Effector memory CD8-positive, alpha-beta T cell (primary cell): ENCODE measurements around the gene KBTBD13.

ENCODE experiments used
- ATAC-seq: fragments of 150-1000 bp; cut with Tn5 transposase; replicated peaks from 2 replicates; pipeline ENCODE4 v1.10.0; 2021; ENCODE audit warnings: mild to moderate bottlenecking, moderate library complexity
- DNase-seq, 3 experiments: peaks; one replicate each; pipeline ENCODE4 v3.0.0; 2021
- H3K27ac Mint-ChIP-seq, 2 donors: one replicate each; pipeline ENCODE4 v1.8.0; 2022; ENCODE audit warnings: mild to moderate bottlenecking in 2 of 2, mixed read lengths in 2 of 2, moderate library complexity in 2 of 2
- H3K27me3 Mint-ChIP-seq, 2 donors: one replicate each; pipeline ENCODE4 v1.8.0; 2022; ENCODE audit warnings: mixed read lengths in 2 of 2
- H3K36me3 Mint-ChIP-seq: one replicate; pipeline ENCODE4 v1.8.0; 2022; ENCODE audit warnings: mild to moderate bottlenecking, moderate library complexity, mixed read lengths; ENCODE audit not compliant: insufficient read depth
- H3K4me1 Mint-ChIP-seq, 2 donors: one replicate each; pipeline ENCODE4 v1.8.0; 2022; ENCODE audit warnings: low read depth in 2 of 2, mixed read lengths in 2 of 2
- H3K4me3 Mint-ChIP-seq, 2 donors: one replicate each; pipeline ENCODE4 v1.8.0; 2022; ENCODE audit warnings: mild to moderate bottlenecking in 2 of 2, mixed read lengths in 2 of 2, moderate library complexity in 2 of 2
- H3K9me3 Mint-ChIP-seq, 2 donors: one replicate each; pipeline ENCODE4 v1.8.0; 2022; ENCODE audit warnings: mixed read lengths in 2 of 2

Gene KBTBD13

GRCh38 chr15:65101891-65102708 is 25.6 kb downstream of the KBTBD13 start:
- H3K27me3 Mint-ChIP-seq = no peaks in the 10 kb centered on the region
- no peak for DNase-seq
- peak overlapping the region in 1 of 2 donors; percentile 78 for H3K27ac Mint-ChIP-seq
- H3K9me3 Mint-ChIP-seq = no peaks in the 10 kb centered on the region
- H3K36me3 Mint-ChIP-seq = peaks cover 32% of the 10 kb centered on the region
- H3K4me3 Mint-ChIP-seq = no peak overlapping the region
- H3K4me1 Mint-ChIP-seq = peaks cover 5 to 9% of the 10 kb centered on the region in 2 donors
- no peak for ATAC-seq

GRCh38 chr15:65102912-65103311 is 26.4 kb downstream of the KBTBD13 start:
- Mint-ChIP-seq H3K4me3 (no peak overlapping the region), H3K27me3 (no peaks in the 10 kb centered on the region), H3K36me3 (peaks cover 34% of the 10 kb centered on the region), H3K4me1 (peaks cover 5 to 9% of the 10 kb centered on the region in 2 donors), H3K27ac (no peak overlapping the region), H3K9me3 (no peaks in the 10 kb centered on the region)
- DNase-seq (no peak), ATAC-seq (no peak)

GRCh38 chr15:65105038-65105437 is 28.5 kb downstream of the KBTBD13 start:
- Mint-ChIP-seq H3K4me3 (no peak overlapping the region), H3K9me3 (no peaks in the 10 kb centered on the region), H3K27ac (peak overlapping the region in 1 of 2 donors; percentile 49), H3K36me3 (peaks cover 31% of the 10 kb centered on the region), H3K27me3 (no peaks in the 10 kb centered on the region), H3K4me1 (peaks cover 5 to 9% of the 10 kb centered on the region in 2 donors)
- ATAC-seq (no peak), DNase-seq (no peak)

GRCh38 chr15:65106011-65106590 is 29.6 kb downstream of the KBTBD13 start:
- no peak for DNase-seq
- Mint-ChIP-seq H3K9me3 (no peaks in the 10 kb centered on the region), H3K36me3 (peaks cover 30% of the 10 kb centered on the region), H3K4me1 (peaks cover 5 to 9% of the 10 kb centered on the region in 2 donors), H3K4me3 (no peak overlapping the region), H3K27ac (peak overlapping the region in 1 of 2 donors; percentile 68), H3K27me3 (no peaks in the 10 kb centered on the region)
- no peak for ATAC-seq

GRCh38 chr15:65110676-65111292 is 34.2 kb downstream of the KBTBD13 start:
- DNase-seq = no peak
- Mint-ChIP-seq H3K36me3 (peaks cover 32% of the 10 kb centered on the region), H3K4me3 (no peak overlapping the region), H3K27me3 (no peaks in the 10 kb centered on the region), H3K27ac (no peak overlapping the region), H3K9me3 (no peaks in the 10 kb centered on the region), H3K4me1 (peaks cover 0 to 9% of the 10 kb centered on the region in 2 donors)
- ATAC-seq = no peak

- H3K27me3 Mint-ChIP-seq = no peaks in the 10 kb centered on the region
- H3K9me3 Mint-ChIP-seq = no peaks in the 10 kb centered on the region
- H3K4me3 Mint-ChIP-seq = no peak within 1 kb of the TSS
- DNase-seq = no peak
- no peak for ATAC-seq
- peaks cover 55% of the 10 kb centered on the region for H3K36me3 Mint-ChIP-seq
- peak within 1 kb of the TSS in 1 of 2 donors; percentile 84 for H3K27ac Mint-ChIP-seq
- H3K4me1 Mint-ChIP-seq = peaks cover 3 to 19% of the 10 kb centered on the region in 2 donors
Observed at GRCh38 chr15:65115086-65115485, 38.5 kb downstream of the KBTBD13 start, which contains the start of gene UBAP1L. Gene UBAP1L (minus strand): TSS chr15:65115200. CDS start chr15:65106215, 8,985 bp downstream.

GRCh38 chr15:65115542-65115941 is 39.0 kb downstream of the KBTBD13 start:
- H3K36me3 Mint-ChIP-seq = peaks cover 58% of the 10 kb centered on the region
- DNase-seq (no peak), ATAC-seq (no peak)
- H3K9me3 Mint-ChIP-seq = no peaks in the 10 kb centered on the region
- H3K4me1 Mint-ChIP-seq = peaks cover 3 to 19% of the 10 kb centered on the region in 2 donors
- no peaks in the 10 kb centered on the region for H3K27me3 Mint-ChIP-seq
- H3K4me3 Mint-ChIP-seq = no peak overlapping the region
- no peak overlapping the region for H3K27ac Mint-ChIP-seq
